OCI-LY3 (cell line): ENCODE measurements around the gene EEF2K.

Source experiments
- H2AFZ ChIP-seq: fragments of 200-600, 300-600 bp; shearing (Covaris generic); 2 replicates; pipeline ENCODE4 v1.6.0; 2014; ENCODE audit warnings: antibody characterized with exemption, low read depth, low read length
- H3K27ac ChIP-seq: fragments of 200-600, 300-600 bp; sonication (generic); 2 replicates; pipeline ENCODE4 v1.5.1; 2014; ENCODE audit warnings: mild to moderate bottlenecking, low read length, moderate library complexity, mixed read lengths
- H3K27me3 ChIP-seq: fragments of 200-600, 300-600 bp; sonication (generic); 2 replicates; pipeline ENCODE4 v1.6.1; 2014; ENCODE audit warnings: low read depth, low read length, mixed read lengths
- H3K36me3 ChIP-seq: fragments of 200-600, 300-600 bp; sonication (generic); replicated peaks from 2 replicates; pipeline ENCODE3; 2014; ENCODE audit warnings: low read depth, low read length, mixed read lengths
- H3K4me1 ChIP-seq: fragments of 300-600, 200-600 bp; sonication (generic); 2 replicates; pipeline ENCODE4 v1.6.1; 2014; ENCODE audit warnings: low read length, mixed read lengths
- H3K4me2 ChIP-seq: fragments of 200-600, 300-600 bp; sonication (generic); 2 replicates; pipeline ENCODE4 v1.6.1; 2014; ENCODE audit warnings: low read length, mixed read lengths
- H3K4me3 ChIP-seq: fragments of 300-600, 200-600 bp; sonication (generic); 2 replicates; pipeline ENCODE4 v1.5.1; 2014; ENCODE audit warnings: antibody characterized with exemption, mild to moderate bottlenecking, low read length, moderate library complexity
- H3K79me2 ChIP-seq: fragments of 300-600, 200-600 bp; shearing (Covaris generic); 2 replicates; pipeline ENCODE4 v1.6.1; 2014; ENCODE audit warnings: mild to moderate bottlenecking, low read length, mixed read lengths
- H3K9ac ChIP-seq: fragments of 300-600, 200-600 bp; shearing (Covaris generic); 2 replicates; pipeline ENCODE4 v1.6.0; 2014; ENCODE audit warnings: mild to moderate bottlenecking, low read length, moderate library complexity
- H3K9me3 ChIP-seq: fragments of 200-600, 300-600 bp; shearing (Covaris generic); 2 replicates; pipeline ENCODE4 v1.6.1; 2014; ENCODE audit warnings: low read length, mixed read lengths; ENCODE audit not compliant: insufficient read depth
- H4K20me1 ChIP-seq: fragments of 200-600, 300-600 bp; sonication (generic); 2 replicates; pipeline ENCODE4 v1.6.1; 2016; ENCODE audit warnings: low read length, mixed read lengths; ENCODE audit not compliant: insufficient read depth
- EZH2phosphoT487 ChIP-seq: fragments of 200-600 bp; shearing (Covaris generic); IDR thresholded peaks from 2 replicates; pipeline ENCODE4 v1.6.1; 2018; ENCODE audit warnings: antibody characterized with exemption, mixed run types, low read depth
- TF ChIP-seq, protein P1 (sequence below): fragments of 200-600, 300-600 bp; sonication (generic); IDR thresholded peaks from 2 replicates; pipeline ENCODE4 v1.5.1; 2014; ENCODE audit warnings: antibody characterized with exemption, low read length, low read depth

The EEF2K gene

DNA sequence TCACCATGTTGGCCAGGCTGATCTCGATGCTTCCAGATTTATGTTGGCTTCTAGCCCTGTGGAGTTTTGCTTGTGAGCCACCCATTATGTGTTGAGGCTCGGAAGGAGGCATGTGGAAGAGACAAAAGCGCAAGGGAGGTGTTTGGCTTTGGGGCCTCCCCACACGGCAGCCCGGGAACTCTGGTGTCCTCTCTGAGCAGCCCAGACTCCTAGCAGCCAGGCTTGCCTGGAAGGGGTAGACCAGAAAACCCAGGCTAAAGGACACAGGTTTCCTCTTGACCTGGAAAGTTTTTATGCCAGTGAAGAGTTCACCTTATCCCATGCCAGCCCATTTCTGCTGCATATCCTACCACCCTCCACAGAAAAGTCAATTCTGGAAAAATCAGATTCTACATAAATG, 22.7 kb upstream of the EEF2K start:
- Histone ChIP-seq H2AFZ (no peak overlapping the region), H3K4me1 (peaks cover 36% of the 10 kb centered on the region), H4K20me1 (no peaks in the 10 kb centered on the region), H3K4me3 (no peak overlapping the region), H3K9ac (no peak overlapping the region), H3K9me3 (no peaks in the 10 kb centered on the region), H3K27ac (no peak overlapping the region), H3K4me2 (peak overlapping the region; percentile 75; the same call in 1 of the 2 replicates), H3K79me2 (no peaks in the 10 kb centered on the region), H3K27me3 (no peaks in the 10 kb centered on the region), H3K36me3 (no peaks in the 10 kb centered on the region)
- no peak for TF ChIP-seq EZH2phosphoT487
- TF ChIP-seq, protein P1, sequence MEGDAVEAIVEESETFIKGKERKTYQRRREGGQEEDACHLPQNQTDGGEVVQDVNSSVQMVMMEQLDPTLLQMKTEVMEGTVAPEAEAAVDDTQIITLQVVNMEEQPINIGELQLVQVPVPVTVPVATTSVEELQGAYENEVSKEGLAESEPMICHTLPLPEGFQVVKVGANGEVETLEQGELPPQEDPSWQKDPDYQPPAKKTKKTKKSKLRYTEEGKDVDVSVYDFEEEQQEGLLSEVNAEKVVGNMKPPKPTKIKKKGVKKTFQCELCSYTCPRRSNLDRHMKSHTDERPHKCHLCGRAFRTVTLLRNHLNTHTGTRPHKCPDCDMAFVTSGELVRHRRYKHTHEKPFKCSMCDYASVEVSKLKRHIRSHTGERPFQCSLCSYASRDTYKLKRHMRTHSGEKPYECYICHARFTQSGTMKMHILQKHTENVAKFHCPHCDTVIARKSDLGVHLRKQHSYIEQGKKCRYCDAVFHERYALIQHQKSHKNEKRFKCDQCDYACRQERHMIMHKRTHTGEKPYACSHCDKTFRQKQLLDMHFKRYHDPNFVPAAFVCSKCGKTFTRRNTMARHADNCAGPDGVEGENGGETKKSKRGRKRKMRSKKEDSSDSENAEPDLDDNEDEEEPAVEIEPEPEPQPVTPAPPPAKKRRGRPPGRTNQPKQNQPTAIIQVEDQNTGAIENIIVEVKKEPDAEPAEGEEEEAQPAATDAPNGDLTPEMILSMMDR = no peak

DNA sequence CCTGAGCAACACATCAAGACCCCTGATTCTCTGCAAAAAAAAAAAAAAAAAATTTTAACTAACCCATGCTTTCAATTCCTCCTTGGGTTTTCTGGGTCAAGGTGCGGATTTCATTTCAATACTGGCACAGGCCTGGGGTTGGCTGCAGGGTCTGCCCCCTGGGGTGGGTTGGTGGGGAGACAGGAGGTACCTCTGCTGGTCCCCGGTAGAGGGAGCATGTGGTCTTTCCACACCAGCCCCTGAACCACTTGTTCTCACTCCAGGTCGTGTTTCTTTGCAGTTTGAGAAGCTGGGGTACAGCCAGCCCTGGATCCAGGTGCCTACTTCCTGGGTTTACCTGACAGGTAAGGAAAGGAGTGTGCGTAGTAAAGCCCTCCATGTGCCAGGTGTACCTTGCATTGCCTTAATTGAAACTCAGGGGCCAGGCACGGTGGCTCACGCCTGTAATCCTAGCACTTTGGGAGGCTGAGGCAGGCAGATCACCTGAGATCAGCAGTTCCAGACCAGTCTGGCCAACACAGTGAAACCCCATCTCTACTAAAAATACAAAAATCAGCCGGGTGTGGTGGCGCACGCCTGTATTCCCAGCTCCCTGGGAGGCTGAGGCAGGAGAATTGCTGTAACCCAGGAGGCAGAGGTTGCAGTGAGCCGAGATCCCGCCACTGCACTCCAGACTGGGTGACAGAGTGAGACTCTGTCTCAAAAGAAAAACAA, 22.0 kb upstream of the EEF2K start:
- Histone ChIP-seq H3K9me3 (no peaks in the 10 kb centered on the region), H3K36me3 (no peaks in the 10 kb centered on the region), H3K79me2 (no peaks in the 10 kb centered on the region), H3K4me2 (peak overlapping the region; percentile 75), H3K27me3 (no peaks in the 10 kb centered on the region), H4K20me1 (no peaks in the 10 kb centered on the region), H2AFZ (no peak overlapping the region; the same call in 1 of the 2 replicates), H3K4me3 (peak overlapping the region; percentile 82), H3K9ac (peak overlapping the region; percentile 60; the same call in 1 of the 2 replicates), H3K4me1 (peaks cover 39% of the 10 kb centered on the region), H3K27ac (peak overlapping the region; percentile 55)
- TF ChIP-seq, protein P1 = peak; percentile 66
- TF ChIP-seq EZH2phosphoT487 = no peak

DNA sequence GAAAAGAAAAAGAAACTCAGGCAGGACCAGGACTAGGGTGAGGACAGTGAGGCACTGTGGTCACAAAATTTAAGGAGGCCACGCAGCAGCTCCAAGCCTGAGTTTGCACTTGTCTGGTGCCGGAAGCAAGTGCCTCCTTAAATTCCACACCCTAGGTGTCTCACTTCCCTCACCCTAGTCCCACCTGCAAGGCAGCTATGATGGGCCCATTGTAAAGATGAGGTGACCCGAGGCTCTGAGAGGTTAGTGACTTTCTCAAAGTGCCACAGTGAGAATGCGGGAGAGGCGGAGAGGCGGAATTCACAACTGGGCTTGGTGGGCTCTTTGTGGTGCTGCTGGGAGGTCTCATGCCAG, 21.5 kb upstream of the EEF2K start:
- Histone ChIP-seq H3K27ac (peak overlapping the region; percentile 55), H3K36me3 (no peaks in the 10 kb centered on the region), H3K9ac (peak overlapping the region; percentile 62), H3K9me3 (no peaks in the 10 kb centered on the region), H3K4me3 (peak overlapping the region; percentile 82), H3K79me2 (no peaks in the 10 kb centered on the region), H4K20me1 (no peaks in the 10 kb centered on the region), H3K27me3 (no peaks in the 10 kb centered on the region), H3K4me1 (peaks cover 45% of the 10 kb centered on the region), H3K4me2 (peak overlapping the region; percentile 75), H2AFZ (no peak overlapping the region)
- TF ChIP-seq, protein P1 = no peak
- no peak for TF ChIP-seq EZH2phosphoT487

DNA sequence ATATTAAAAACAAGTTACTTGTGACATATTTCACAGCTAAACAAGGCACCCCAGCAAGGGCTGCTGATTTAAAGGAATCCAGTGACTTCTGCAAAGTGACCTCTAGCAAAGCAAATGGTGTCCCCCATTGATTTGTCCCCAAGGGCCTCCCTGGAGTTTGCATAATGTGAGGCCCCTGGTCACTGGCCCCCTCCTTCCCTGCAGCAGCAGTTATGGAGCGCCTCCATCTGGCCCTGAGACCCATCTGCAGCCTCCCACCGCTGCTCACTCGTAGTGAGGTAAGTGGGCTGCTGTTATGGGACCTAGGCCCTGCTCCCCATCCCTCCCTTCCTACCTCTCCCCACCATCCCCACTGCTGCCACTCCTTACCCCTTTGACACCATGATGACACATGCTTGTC, 19.6 kb upstream of the EEF2K start:
- H4K20me1 ChIP-seq = no peaks in the 10 kb centered on the region
- H3K4me1 ChIP-seq = peaks cover 46% of the 10 kb centered on the region
- H3K9me3 ChIP-seq = no peaks in the 10 kb centered on the region

More for the DNA sequence above, 19.6 kb upstream of the EEF2K start:
- Histone ChIP-seq H2AFZ (no peak overlapping the region), H3K9ac (no peak overlapping the region), H3K27ac (no peak overlapping the region), H3K79me2 (no peaks in the 10 kb centered on the region), H3K4me2 (no peak overlapping the region), H3K4me3 (no peak overlapping the region), H3K27me3 (no peaks in the 10 kb centered on the region), H3K36me3 (no peaks in the 10 kb centered on the region)
- no peak for TF ChIP-seq EZH2phosphoT487
- TF ChIP-seq, protein P1 = peak; percentile 47
